Endothelial cell of umbilical vein (primary cell): ENCODE results near the gene PSMB7. TPM values are rescaled to one million over a fixed set of nuclear protein-coding genes. Genes with fewer than 3 reads are reported as not detected.

Source experiments
- BruUV-seq: library from RNA; stranded (reverse); fragments of 400-500 nt; replicated peaks from 2 replicates; lab custom pipeline; 2021; lab: Mats Ljungman, UMichigan
- CTCF ChIA-PET: fragments of 300-600, 350-600 bp; sonication (Branson Sonifier 250); formaldehyde crosslinking; loops from one replicate; lab custom pipeline; 2021; ENCODE audit warnings: antibody characterized with exemption, inconsistent platforms; lab: Charles Lee
- POLR2A ChIA-PET: fragments of 300-600, 350-600 bp; sonication (Branson Sonifier 250); formaldehyde crosslinking; loops from one replicate; lab custom pipeline; 2021; ENCODE audit warnings: antibody characterized with exemption, inconsistent platforms; lab: Charles Lee
- DNase-seq: peaks from one replicate; pipeline ENCODE4 v3.0.0-alpha.2; 2011; ENCODE audit warnings: low read depth, low spot score
- FAIRE-seq: peaks from 2 replicates; lab custom pipeline; 2011; peaks lifted over from hg19 to GRCh38; lab: Jason Lieb, UNC
- H2AFZ ChIP-seq: 2 replicates; pipeline ENCODE4 v1.6.0; 2012; ENCODE audit warnings: low read depth, low read length, control low read depth, inconsistent platforms
- H3K27ac ChIP-seq: 2 replicates; pipeline ENCODE4 v1.5.1; 2011; ENCODE audit warnings: low read depth, mild to moderate bottlenecking, control low read depth, low read length, moderate library complexity; ENCODE audit not compliant: insufficient read depth
- H3K27me3 ChIP-seq, 2 experiments: 2 replicates each; pipeline versions ENCODE4 v1.6.0 to v1.6.1; 2011; ENCODE audit warnings: low read length in 2 of 2, mixed read lengths in 1 of 2; ENCODE audit not compliant: control insufficient read depth in 2 of 2, insufficient read depth in 2 of 2
- H3K36me3 ChIP-seq, 2 experiments: 2 replicates in 1 of 2; 3 replicates in 1 of 2; pipeline ENCODE4 v1.5.1; 2011; ENCODE audit warnings: low read length in 2 of 2, mild to moderate bottlenecking in 1 of 2, moderate library complexity in 1 of 2; ENCODE audit not compliant: control insufficient read depth in 2 of 2, insufficient read depth in 2 of 2; ENCODE audit errors: extremely low read depth in 1 of 2
- H3K4me1 ChIP-seq: 3 replicates; pipeline ENCODE4 v1.5.1; 2011; ENCODE audit warnings: mild to moderate bottlenecking, low read length; ENCODE audit not compliant: control insufficient read depth, insufficient read depth; ENCODE audit errors: extremely low read depth
- H3K4me2 ChIP-seq: 2 replicates; pipeline ENCODE4 v1.6.1; 2011; ENCODE audit warnings: low read length, control low read depth, mixed read lengths; ENCODE audit not compliant: insufficient read depth
- H3K4me3 ChIP-seq, 3 experiments: fragments of 200-600 bp in 1 of 3; sonication (generic), shearing (Covaris generic) in 1 of 3; replicated peaks in 1 of 3; 2 replicates each; pipeline ENCODE4 v1.5.1; 2011 to 2016; ENCODE audit warnings: control low read depth in 3 of 3, low read length in 3 of 3, mild to moderate bottlenecking in 2 of 3, inconsistent platforms in 1 of 3, low read depth in 1 of 3, moderate library complexity in 1 of 3; ENCODE audit not compliant: insufficient read depth in 1 of 3
- H3K79me2 ChIP-seq: 2 replicates; pipeline ENCODE4 v1.6.0; 2012; ENCODE audit warnings: low read length, inconsistent platforms; ENCODE audit not compliant: control insufficient read depth, insufficient read depth
- H3K9ac ChIP-seq: replicated peaks from 2 replicates; pipeline ENCODE3; 2011; ENCODE audit warnings: low read length, control low read depth; ENCODE audit not compliant: insufficient read depth; ENCODE audit errors: extremely low read depth
- H3K9me1 ChIP-seq: replicated peaks from 3 replicates; pipeline ENCODE4 v1.6.0; 2011; ENCODE audit warnings: mild to moderate bottlenecking, low read length; ENCODE audit not compliant: control insufficient read depth, insufficient read depth; ENCODE audit errors: extremely low read depth
- H3K9me3 ChIP-seq: replicated peaks from 2 replicates; pipeline ENCODE4 v1.5.1; 2012; ENCODE audit warnings: low read length, inconsistent platforms; ENCODE audit not compliant: control insufficient read depth, insufficient read depth
- H4K20me1 ChIP-seq: replicated peaks from 2 replicates; pipeline ENCODE3; 2011; ENCODE audit warnings: mild to moderate bottlenecking, low read length; ENCODE audit not compliant: control insufficient read depth, insufficient read depth; ENCODE audit errors: extremely low read depth
- CTCF ChIP-seq, 2 donors: IDR thresholded peaks; 1 replicate in 1 of 2; 2 replicates in 1 of 2; pipeline ENCODE4 v1.5.1; 2011; ENCODE audit warnings: low read length in 2 of 2, mild to moderate bottlenecking in 2 of 2, moderate library complexity in 2 of 2, control low read depth in 1 of 2, inconsistent platforms in 1 of 2, low read depth in 1 of 2; ENCODE audit not compliant: insufficient read depth in 1 of 2; ENCODE audit errors: extremely low read depth in 1 of 2
- EZH2 ChIP-seq: IDR thresholded peaks from 2 replicates; pipeline ENCODE4 v1.6.1; 2012; ENCODE audit warnings: borderline replicate concordance, low read depth, mild to moderate bottlenecking, moderate library complexity, low read length, inconsistent platforms; ENCODE audit not compliant: severe bottlenecking
- FOS ChIP-seq: IDR thresholded peaks from 2 replicates; pipeline ENCODE4 v1.6.1; 2011; ENCODE audit warnings: mild to moderate bottlenecking, low read length, moderate library complexity, borderline replicate concordance; ENCODE audit not compliant: insufficient read depth
- GATA2 ChIP-seq: IDR thresholded peaks from 2 replicates; pipeline ENCODE4 v1.7.0; 2011; ENCODE audit warnings: low read depth, mild to moderate bottlenecking, moderate library complexity, mixed read lengths, low read length; ENCODE audit not compliant: insufficient read length, insufficient read depth
- JUN ChIP-seq: IDR thresholded peaks from 2 replicates; pipeline ENCODE4 v1.6.1; 2011; ENCODE audit warnings: borderline replicate concordance, low read depth; ENCODE audit not compliant: insufficient read length, insufficient read depth
- MAX ChIP-seq: IDR thresholded peaks from 2 replicates; pipeline ENCODE4 v1.6.1; 2011; ENCODE audit not compliant: insufficient read depth, insufficient read length
- MYC ChIP-seq: IDR thresholded peaks from one replicate; pipeline ENCODE4 v1.6.1; 2011; ENCODE audit warnings: mild to moderate bottlenecking, low read depth, low read length
- POLR2A ChIP-seq: IDR thresholded peaks from 2 replicates; pipeline ENCODE4 v1.6.1; 2012; ENCODE audit warnings: low read depth, mild to moderate bottlenecking, control low read depth, low read length
- POLR2AphosphoS5 ChIP-seq: IDR thresholded peaks from 2 replicates; pipeline ENCODE4 v1.6.1; 2012; ENCODE audit warnings: low read depth, mild to moderate bottlenecking, control low read depth, low read length, moderate library complexity; ENCODE audit not compliant: insufficient read depth
- dilution Hi-C: fragments of 300-500 bp; cut with MboI; formaldehyde crosslinking; loops from one replicate; pipeline ENCODE4 v1.15.0; 2019; ENCODE audit warnings: low sequenced_read_pairs; ENCODE audit not compliant: extremely low pct_ligation_motif_present
- intact Hi-C: fragments of 100-400 bp; cut with micrococcal nuclease; formaldehyde crosslinking; loops from one replicate; pipeline ENCODE4 v1.10.0; 2022
- polyA plus RNA-seq, 4 experiments: library from polyadenylated mRNA; depleted of rRNA in 3 of 4; stranded (reverse) in 3 of 4; unstranded in 1 of 4; fragments of >200 nt; gene quantifications; 2 replicates each; pipeline versions ENCODE4 v1.2.1 to v1.2.3, GENCODE V29; 2011 to 2012; ENCODE audit warnings: missing spikeins in 1 of 4
- total RNA-seq: library from RNA; stranded (reverse); gene quantifications from 2 replicates; pipeline ENCODE4 v1.2.3, GENCODE V29; 2021

PSMB7 gene
- total and polyA plus RNA-seq, 2 donors (not counting 3 experiments of a cell fraction or from before 2014, with no cell fraction given) = 227 to 366 TPM

- FAIRE-seq (no peak), DNase-seq (no peak)
- no peaks in the 10 kb centered on the region for H3K4me1 ChIP-seq
- no peak overlapping the region for H3K27ac ChIP-seq
- TF ChIP-seq POLR2A (no peak), CTCF (IDR thresholded peaks at IDR 0.05; ENCODE audit: extremely low read depth in 1 of 2, insufficient read depth in 1 of 2, low read depth in 1 of 2, low read length in 2 of 2) (no peak), MYC (no peak), GATA2 (no peak), EZH2 (no peak), FOS (no peak), MAX (no peak), POLR2AphosphoS5 (no peak), JUN (no peak)
- H3K79me2 ChIP-seq = peaks cover 94% of the 10 kb centered on the region
- H3K27me3 ChIP-seq = no peaks in the 10 kb centered on the region
- no peak overlapping the region for H2AFZ ChIP-seq
- H3K9me1 ChIP-seq = no peaks in the 10 kb centered on the region
- peaks cover 4% of the 10 kb centered on the region for H4K20me1 ChIP-seq
- H3K9ac ChIP-seq = no peak overlapping the region
- intact Hi-C loops = no loop called here
- ChIA-PET POLR2A (no interaction called here), CTCF (interaction anchor here (0.9 to 1.8 kb wide), 2 partner anchors 11 to 21 kb away, joined by 3 to 4 read pairs; no protein-coding TSS in a partner anchor)
- H3K4me3 ChIP-seq = no peak overlapping the region
- H3K36me3 ChIP-seq = no peaks in the 10 kb centered on the region
- dilution Hi-C loops = no loop called here
- no peaks in the 10 kb centered on the region for H3K9me3 ChIP-seq
- H3K4me2 ChIP-seq = no peak overlapping the region
- BruUV-seq = no TSS peak
These were observed 48.6 kb downstream of the PSMB7 start for GRCh38 chr9:124366476-124367220.
